AG10803 (cell line): ENCODE data around the gene MGAT5.

ENCODE experiments used
- DNase-seq: peaks from one replicate; pipeline ENCODE4 v3.0.0; 2010; ENCODE audit warnings: low read depth
- H3K4me3 ChIP-seq: 2 replicates; pipeline ENCODE4 v1.5.1; 2011; ENCODE audit warnings: mild to moderate bottlenecking, low read length, control low read depth
- TF ChIP-seq, protein P1 (sequence below): conservative IDR thresholded peaks from 2 replicates; pipeline ENCODE4 v1.5.1; 2011; ENCODE audit warnings: mild to moderate bottlenecking, low read length, control low read depth, inconsistent platforms

MGAT5 gene

GRCh38 chr2:134250840-134251461 is 2.9 kb upstream of the MGAT5 start:
- TF ChIP-seq, protein P1, sequence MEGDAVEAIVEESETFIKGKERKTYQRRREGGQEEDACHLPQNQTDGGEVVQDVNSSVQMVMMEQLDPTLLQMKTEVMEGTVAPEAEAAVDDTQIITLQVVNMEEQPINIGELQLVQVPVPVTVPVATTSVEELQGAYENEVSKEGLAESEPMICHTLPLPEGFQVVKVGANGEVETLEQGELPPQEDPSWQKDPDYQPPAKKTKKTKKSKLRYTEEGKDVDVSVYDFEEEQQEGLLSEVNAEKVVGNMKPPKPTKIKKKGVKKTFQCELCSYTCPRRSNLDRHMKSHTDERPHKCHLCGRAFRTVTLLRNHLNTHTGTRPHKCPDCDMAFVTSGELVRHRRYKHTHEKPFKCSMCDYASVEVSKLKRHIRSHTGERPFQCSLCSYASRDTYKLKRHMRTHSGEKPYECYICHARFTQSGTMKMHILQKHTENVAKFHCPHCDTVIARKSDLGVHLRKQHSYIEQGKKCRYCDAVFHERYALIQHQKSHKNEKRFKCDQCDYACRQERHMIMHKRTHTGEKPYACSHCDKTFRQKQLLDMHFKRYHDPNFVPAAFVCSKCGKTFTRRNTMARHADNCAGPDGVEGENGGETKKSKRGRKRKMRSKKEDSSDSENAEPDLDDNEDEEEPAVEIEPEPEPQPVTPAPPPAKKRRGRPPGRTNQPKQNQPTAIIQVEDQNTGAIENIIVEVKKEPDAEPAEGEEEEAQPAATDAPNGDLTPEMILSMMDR: no peak
- no peak for DNase-seq
- no peak overlapping the region for H3K4me3 ChIP-seq

GRCh38 chr2:134252092-134252750 is 1.7 kb upstream of the MGAT5 start:
- H3K4me3 ChIP-seq: no peak overlapping the region
- TF ChIP-seq, protein P1: no peak
- peak; percentile 37 for DNase-seq

DNA sequence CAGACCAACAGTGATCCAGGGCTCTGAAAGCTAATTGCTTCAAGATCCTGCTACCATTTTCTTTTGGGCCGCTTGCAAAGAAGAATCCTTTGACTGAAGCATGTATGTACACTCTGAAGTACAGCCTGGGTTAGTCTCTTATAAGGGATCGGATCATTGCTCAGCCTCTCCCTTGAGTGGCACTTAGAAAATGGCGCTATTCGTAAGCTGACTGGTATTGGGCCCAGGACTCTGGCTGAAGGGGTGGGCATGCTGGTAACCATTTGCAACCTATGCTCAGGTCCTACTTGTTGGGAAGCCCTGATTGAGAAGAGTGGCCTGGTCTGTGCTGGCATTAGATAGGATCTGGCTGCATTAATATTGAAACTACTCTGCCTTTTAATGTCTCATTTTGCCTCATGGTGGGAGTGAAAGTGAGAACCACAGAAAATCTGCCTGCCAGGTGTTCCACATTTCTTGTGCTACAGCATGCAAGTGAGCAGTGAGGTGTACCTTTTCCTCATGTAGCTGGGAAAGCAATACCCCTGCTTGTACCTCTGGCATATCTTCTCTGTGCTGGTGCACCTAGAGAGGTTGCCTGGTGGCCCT is 661 bp upstream of the MGAT5 start:
- no peak for DNase-seq
- no peak overlapping the region for H3K4me3 ChIP-seq
- TF ChIP-seq, protein P1: no peak

- TF ChIP-seq, protein P1: no peak
- no peak overlapping the region for H3K4me3 ChIP-seq
- peak; percentile 13 for DNase-seq
Observed at GRCh38 chr2:134254824-134255223, 952 bp downstream of the MGAT5 start.

GRCh38 chr2:134256956-134257355 is 3.1 kb downstream of the MGAT5 start:
- no peak overlapping the region for H3K4me3 ChIP-seq

GRCh38 chr2:134257509-134257908 is 3.6 kb downstream of the MGAT5 start:
- DNase-seq: no peak
- TF ChIP-seq, protein P1: no peak
- no peak overlapping the region for H3K4me3 ChIP-seq

More at GRCh38 chr2:134256956-134257355, 3.1 kb downstream of the MGAT5 start:
- no peak for DNase-seq
- TF ChIP-seq, protein P1: no peak
